WERI-Rb-1 (cell line): Measurements from ENCODE around the gene DENND1A.

Source experiments
- DNase-seq: peaks from one replicate; pipeline ENCODE4 v3.0.0-alpha.2; 2020
- H3K27ac ChIP-seq: fragments of 250-450 bp; sonication (Bioruptor Pico); 2 replicates; pipeline ENCODE4 v1.5.1; 2020; ENCODE audit warnings: mild to moderate bottlenecking, moderate library complexity
- H3K27me3 ChIP-seq: fragments of 250-450 bp; sonication (Bioruptor Pico); 2 replicates; pipeline ENCODE4 v1.5.1; 2021; ENCODE audit warnings: mild to moderate bottlenecking, low read depth, moderate library complexity; ENCODE audit not compliant: insufficient read depth, severe bottlenecking
- H3K36me3 ChIP-seq: fragments of 250-450 bp; sonication (Bioruptor Pico); 2 replicates; pipeline ENCODE4 v1.5.1; 2020; ENCODE audit warnings: mild to moderate bottlenecking, moderate library complexity
- H3K4me3 ChIP-seq: 2 replicates; pipeline ENCODE4 v1.5.1; 2011; ENCODE audit warnings: low read depth, mild to moderate bottlenecking, control low read depth, low read length
- H3K9me3 ChIP-seq: fragments of 250-450 bp; sonication (Bioruptor Pico); 2 replicates; pipeline ENCODE4 v1.5.1; 2021; ENCODE audit warnings: mild to moderate bottlenecking, moderate library complexity; ENCODE audit not compliant: severe bottlenecking
- CTCF ChIP-seq: IDR thresholded peaks from 2 replicates; pipeline ENCODE4 v1.5.1; 2011; ENCODE audit warnings: low read depth, mild to moderate bottlenecking, control low read depth, inconsistent platforms, low read length

DENND1A gene

GRCh38 chr9:123486431-123486830, 443.5 kb downstream of the DENND1A start:
- H3K9me3 ChIP-seq, result no peaks in the 10 kb centered on the region
- H3K27me3 ChIP-seq, result no peaks in the 10 kb centered on the region
- no peak for DNase-seq
- H3K27ac ChIP-seq, result no peak overlapping the region
- H3K4me3 ChIP-seq, result no peak overlapping the region
- no peak for TF ChIP-seq CTCF
- H3K36me3 ChIP-seq, result no peaks in the 10 kb centered on the region

- no peaks in the 10 kb centered on the region for H3K9me3 ChIP-seq
- no peak overlapping the region for H3K27ac ChIP-seq
- H3K27me3 ChIP-seq, result no peaks in the 10 kb centered on the region
- H3K4me3 ChIP-seq, result no peak overlapping the region
- DNase-seq, result peak; percentile 50
- H3K36me3 ChIP-seq, result no peaks in the 10 kb centered on the region
- no peak for TF ChIP-seq CTCF
These were observed 444.7 kb downstream of the DENND1A start for GRCh38 chr9:123485216-123485615.

GRCh38 chr9:123484130-123484529, 445.8 kb downstream of the DENND1A start:
- no peaks in the 10 kb centered on the region for H3K36me3 ChIP-seq
- no peak overlapping the region for H3K27ac ChIP-seq
- H3K9me3 ChIP-seq, result no peaks in the 10 kb centered on the region
- H3K27me3 ChIP-seq, result no peaks in the 10 kb centered on the region
- TF ChIP-seq CTCF, result no peak
- H3K4me3 ChIP-seq, result no peak overlapping the region
- no peak for DNase-seq

GRCh38 chr9:123483191-123483803, 446.6 kb downstream of the DENND1A start:
- H3K9me3 ChIP-seq, result no peaks in the 10 kb centered on the region
- no peaks in the 10 kb centered on the region for H3K27me3 ChIP-seq
- no peak for DNase-seq
- no peak overlapping the region for H3K27ac ChIP-seq
- H3K4me3 ChIP-seq, result no peak overlapping the region
- H3K36me3 ChIP-seq, result no peaks in the 10 kb centered on the region
- no peak for TF ChIP-seq CTCF

GRCh38 chr9:123482295-123482968, 447.5 kb downstream of the DENND1A start:
- no peak for TF ChIP-seq CTCF
- Histone ChIP-seq H3K9me3 (no peaks in the 10 kb centered on the region), H3K27me3 (no peaks in the 10 kb centered on the region), H3K27ac (no peak overlapping the region), H3K4me3 (no peak overlapping the region), H3K36me3 (no peaks in the 10 kb centered on the region)
- no peak for DNase-seq
